Parathyroid adenoma (tissue), 2 donors: ENCODE data around the gene MLXIP.

Experiments used
- H2AFZ ChIP-seq: fragments of 300-600 bp; sonication (generic); one replicate; pipeline ENCODE4 v1.7.0; 2017; ENCODE audit warnings: antibody characterized with exemption, mild to moderate bottlenecking
- H3K27ac ChIP-seq: fragments of 300-600 bp; sonication (generic); one replicate; pipeline ENCODE4 v1.7.0; 2017
- H3K27me3 ChIP-seq: fragments of 300-600 bp; sonication (generic); one replicate; pipeline ENCODE4 v1.7.0; 2017; ENCODE audit warnings: low read length; ENCODE audit not compliant: control insufficient read depth, insufficient read depth
- H3K36me3 ChIP-seq: fragments of 300-600 bp; sonication (generic); one replicate; pipeline ENCODE4 v1.7.0; 2017; ENCODE audit warnings: low read length; ENCODE audit not compliant: control insufficient read depth, insufficient read depth
- H3K4me1 ChIP-seq: fragments of 300-600 bp; sonication (generic); one replicate; pipeline ENCODE4 v1.7.0; 2017; ENCODE audit warnings: control low read depth
- H3K4me2 ChIP-seq: fragments of 300-600 bp; sonication (generic); one replicate; pipeline ENCODE4 v1.7.0; 2017; ENCODE audit warnings: low read length
- H3K4me3 ChIP-seq: fragments of 300-600 bp; sonication (generic); one replicate; pipeline ENCODE4 v1.7.0; 2017; ENCODE audit warnings: low read depth, low read length
- H3K79me2 ChIP-seq: fragments of 300-600 bp; sonication (generic); one replicate; pipeline ENCODE4 v1.7.0; 2017; ENCODE audit warnings: control low read depth
- H3K9ac ChIP-seq: fragments of 300-600 bp; sonication (generic); one replicate; pipeline ENCODE4 v1.7.0; 2017; ENCODE audit warnings: mild to moderate bottlenecking
- H3K9me3 ChIP-seq: fragments of 300-600 bp; sonication (generic); one replicate; pipeline ENCODE4 v1.7.0; 2017; ENCODE audit warnings: low read length; ENCODE audit not compliant: control insufficient read depth
- TF ChIP-seq, protein P1 (sequence below): fragments of 300-600 bp; sonication (generic); IDR thresholded peaks from one replicate; pipeline ENCODE4 v1.7.0; 2017; ENCODE audit warnings: antibody characterized with exemption, mild to moderate bottlenecking
- donor health status: primary hyperparathyroidism.

MLXIP gene

GRCh38 chr12:122159882-122160281 lies 81.3 kb downstream of the MLXIP start:
- Histone ChIP-seq H3K9me3 (no peaks in the 10 kb centered on the region), H3K4me2 (no peak overlapping the region), H3K79me2 (no peaks in the 10 kb centered on the region), H3K9ac (no peak overlapping the region), H3K4me1 (no peaks in the 10 kb centered on the region), H2AFZ (no peak overlapping the region), H3K27me3 (no peaks in the 10 kb centered on the region), H3K4me3 (no peak overlapping the region), H3K27ac (no peak overlapping the region), H3K36me3 (no peaks in the 10 kb centered on the region)
- TF ChIP-seq, protein P1, sequence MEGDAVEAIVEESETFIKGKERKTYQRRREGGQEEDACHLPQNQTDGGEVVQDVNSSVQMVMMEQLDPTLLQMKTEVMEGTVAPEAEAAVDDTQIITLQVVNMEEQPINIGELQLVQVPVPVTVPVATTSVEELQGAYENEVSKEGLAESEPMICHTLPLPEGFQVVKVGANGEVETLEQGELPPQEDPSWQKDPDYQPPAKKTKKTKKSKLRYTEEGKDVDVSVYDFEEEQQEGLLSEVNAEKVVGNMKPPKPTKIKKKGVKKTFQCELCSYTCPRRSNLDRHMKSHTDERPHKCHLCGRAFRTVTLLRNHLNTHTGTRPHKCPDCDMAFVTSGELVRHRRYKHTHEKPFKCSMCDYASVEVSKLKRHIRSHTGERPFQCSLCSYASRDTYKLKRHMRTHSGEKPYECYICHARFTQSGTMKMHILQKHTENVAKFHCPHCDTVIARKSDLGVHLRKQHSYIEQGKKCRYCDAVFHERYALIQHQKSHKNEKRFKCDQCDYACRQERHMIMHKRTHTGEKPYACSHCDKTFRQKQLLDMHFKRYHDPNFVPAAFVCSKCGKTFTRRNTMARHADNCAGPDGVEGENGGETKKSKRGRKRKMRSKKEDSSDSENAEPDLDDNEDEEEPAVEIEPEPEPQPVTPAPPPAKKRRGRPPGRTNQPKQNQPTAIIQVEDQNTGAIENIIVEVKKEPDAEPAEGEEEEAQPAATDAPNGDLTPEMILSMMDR, result no peak

DNA sequence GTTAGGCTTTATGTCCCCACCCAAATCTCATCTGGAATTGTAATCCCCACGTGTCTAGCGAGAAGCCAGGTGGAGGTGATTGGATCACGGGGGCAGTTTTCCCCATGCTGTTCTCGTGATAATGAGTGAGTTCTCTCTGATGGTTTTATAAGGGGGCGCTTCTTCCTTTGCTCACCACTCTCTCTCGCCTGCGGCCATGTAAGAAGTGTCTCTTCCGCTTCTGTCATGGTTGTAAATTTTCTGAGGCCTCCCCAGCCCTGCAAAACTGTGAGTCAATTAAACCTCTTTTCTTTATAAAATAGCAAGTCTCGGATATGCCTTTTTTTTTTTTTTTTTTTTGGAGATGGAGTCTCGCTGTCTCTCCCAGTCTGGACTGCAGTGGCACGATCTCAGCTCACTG lies 82.2 kb downstream of the MLXIP start:
- H3K4me3 ChIP-seq, result no peak overlapping the region
- H3K9me3 ChIP-seq, result no peaks in the 10 kb centered on the region
- H2AFZ ChIP-seq, result no peak overlapping the region
- no peak overlapping the region for H3K4me2 ChIP-seq
- no peaks in the 10 kb centered on the region for H3K36me3 ChIP-seq
- no peaks in the 10 kb centered on the region for H3K4me1 ChIP-seq
- no peaks in the 10 kb centered on the region for H3K27me3 ChIP-seq
- no peak overlapping the region for H3K9ac ChIP-seq
- no peak overlapping the region for H3K27ac ChIP-seq
- no peaks in the 10 kb centered on the region for H3K79me2 ChIP-seq
- TF ChIP-seq, protein P1, result no peak

GRCh38 chr12:122161682-122162081 lies 83.1 kb downstream of the MLXIP start:
- H3K9me3 ChIP-seq, result no peaks in the 10 kb centered on the region
- no peaks in the 10 kb centered on the region for H3K27me3 ChIP-seq
- no peaks in the 10 kb centered on the region for H3K4me1 ChIP-seq
- H3K4me2 ChIP-seq, result no peak overlapping the region
- H2AFZ ChIP-seq, result no peak overlapping the region
- H3K79me2 ChIP-seq, result no peaks in the 10 kb centered on the region
- TF ChIP-seq, protein P1, result no peak
- H3K9ac ChIP-seq, result no peak overlapping the region
- H3K27ac ChIP-seq, result no peak overlapping the region
- H3K36me3 ChIP-seq, result no peaks in the 10 kb centered on the region
- H3K4me3 ChIP-seq, result no peak overlapping the region

DNA sequence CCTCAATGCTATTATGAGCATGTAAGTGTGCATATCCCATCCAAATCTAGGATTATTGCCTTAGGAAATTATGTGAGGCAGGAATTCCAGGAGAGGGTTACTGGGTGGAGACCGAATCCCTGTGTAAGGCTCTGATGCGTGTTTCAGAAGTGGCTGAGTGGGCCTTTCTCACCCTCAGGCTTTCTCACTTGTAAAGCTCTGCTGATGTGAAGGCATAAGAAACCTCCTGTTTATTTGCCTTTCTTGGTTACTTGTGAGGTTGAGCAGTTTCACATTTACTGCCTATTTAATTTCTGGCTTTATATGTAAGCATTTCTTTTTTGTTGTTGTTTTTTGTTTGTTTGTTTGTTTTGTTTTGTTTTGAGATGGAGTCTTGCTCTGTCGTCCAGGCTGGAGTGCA lies 84.4 kb downstream of the MLXIP start:
- no peaks in the 10 kb centered on the region for H3K27me3 ChIP-seq
- H3K4me1 ChIP-seq, result no peaks in the 10 kb centered on the region
- H3K27ac ChIP-seq, result no peak overlapping the region
- H3K79me2 ChIP-seq, result no peaks in the 10 kb centered on the region
- H3K9ac ChIP-seq, result no peak overlapping the region
- H3K9me3 ChIP-seq, result no peaks in the 10 kb centered on the region
- no peak overlapping the region for H3K4me3 ChIP-seq
- H3K4me2 ChIP-seq, result no peak overlapping the region
- TF ChIP-seq, protein P1, result no peak
- no peak overlapping the region for H2AFZ ChIP-seq
- H3K36me3 ChIP-seq, result no peaks in the 10 kb centered on the region

DNA sequence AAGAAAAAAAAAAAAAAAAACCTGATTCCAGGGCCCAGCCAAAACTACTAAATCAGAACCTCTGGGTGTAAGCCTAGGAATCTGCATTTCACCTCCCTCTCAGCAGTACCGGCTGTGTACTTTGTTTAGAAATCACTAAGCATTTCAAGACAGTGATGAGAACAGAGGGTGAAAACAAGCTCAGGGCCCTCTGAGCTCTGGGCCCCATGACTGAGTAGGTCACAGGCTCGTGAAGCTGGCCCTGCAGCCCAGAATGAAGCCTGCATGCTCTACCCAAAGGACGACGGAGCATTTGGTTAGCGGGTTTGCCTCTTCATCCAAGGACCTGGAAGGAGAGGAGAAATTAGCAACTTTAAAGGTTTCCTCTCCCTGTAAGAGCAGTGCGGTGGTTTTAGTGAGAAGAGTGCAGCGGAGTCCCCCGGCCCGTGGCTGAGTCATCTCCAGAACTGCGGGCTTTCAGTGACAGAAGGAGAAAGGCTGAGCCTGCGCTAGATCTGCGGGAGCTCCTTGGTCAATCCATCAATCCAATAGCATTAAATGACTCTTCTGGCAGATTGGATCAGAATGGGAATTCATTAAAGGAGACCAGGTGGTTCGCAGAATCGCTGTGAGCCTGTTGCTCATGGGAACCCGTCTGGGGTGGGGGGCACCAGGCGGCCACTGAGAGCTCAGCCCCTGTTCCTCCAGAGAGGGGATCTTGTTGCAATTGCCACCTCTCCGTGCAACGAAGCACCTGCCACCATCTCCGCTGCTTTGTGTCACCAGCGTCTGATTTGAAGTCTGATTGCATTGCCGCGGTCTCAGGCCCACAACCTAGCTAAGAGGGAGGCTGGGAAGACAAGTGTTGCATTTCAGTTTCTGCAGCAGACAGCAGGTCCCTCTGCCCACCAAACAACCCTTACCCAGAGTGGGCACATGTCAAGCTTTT lies 88.1 kb downstream of the MLXIP start:
- Histone ChIP-seq H3K79me2 (no peaks in the 10 kb centered on the region), H3K27me3 (no peaks in the 10 kb centered on the region), H2AFZ (no peak overlapping the region), H3K9me3 (no peaks in the 10 kb centered on the region), H3K4me1 (no peaks in the 10 kb centered on the region), H3K36me3 (no peaks in the 10 kb centered on the region), H3K27ac (no peak overlapping the region), H3K4me2 (no peak overlapping the region), H3K9ac (no peak overlapping the region), H3K4me3 (no peak overlapping the region)
- TF ChIP-seq, protein P1, result no peak
